ENCODE results near the gene WSB2. TPM values are rescaled to one million over a fixed set of nuclear protein-coding genes. Genes with fewer than 3 reads are reported as not detected.

Gene WSB2
- total and polyA plus RNA-seq, 4 donors = 20.4 to 41.7 (median 28.3) TPM

DNA sequence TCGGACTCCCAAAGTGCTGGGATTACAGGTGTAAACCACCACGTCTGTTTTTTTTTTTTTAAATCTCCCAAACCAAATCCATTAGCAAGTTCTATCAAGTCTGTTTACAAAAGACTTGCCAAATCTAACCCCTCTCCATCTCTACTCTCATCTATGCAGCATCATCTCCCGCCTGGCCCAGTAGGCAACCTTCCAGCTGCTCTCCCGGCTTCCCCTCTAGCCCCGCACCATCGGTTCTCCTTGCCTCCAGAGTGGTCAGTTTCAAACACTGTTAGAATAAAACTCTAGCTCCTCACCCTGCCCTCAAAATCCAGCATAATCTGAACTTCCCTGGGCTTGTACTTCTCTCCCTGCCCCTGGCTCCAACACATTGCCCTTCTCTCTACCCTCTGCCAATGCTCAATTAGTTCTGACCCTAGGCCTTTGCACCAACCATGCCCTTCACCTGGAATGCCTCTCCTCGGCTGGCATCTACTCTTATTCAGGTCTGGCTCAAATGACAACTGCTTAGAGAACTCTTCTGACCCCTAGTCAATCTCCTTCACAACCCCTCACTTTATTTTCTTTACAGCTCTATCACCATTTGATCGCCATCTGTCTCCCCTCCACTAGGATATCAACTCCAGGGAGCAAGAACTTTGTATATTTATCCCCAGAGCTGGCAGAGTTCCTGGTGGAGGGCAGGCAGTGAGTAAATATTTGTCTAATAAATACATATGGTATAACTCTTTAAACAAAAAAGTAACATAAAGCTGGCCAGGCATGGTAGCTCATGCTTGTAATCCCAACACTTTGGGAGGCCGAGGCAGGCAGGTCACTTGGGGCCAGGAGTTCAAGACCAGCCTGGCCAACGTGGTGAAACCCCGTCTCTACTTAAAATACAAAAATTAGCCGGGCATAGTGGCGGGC lies 4.9 kb downstream of the WSB2 start (continued):
- TF ChIP-seq HNF4A (conservative IDR thresholded peaks at IDR 0.05) (peak; percentile 73 to 82), YY1 (IDR thresholded peaks at IDR 0.05) (peak; percentile 11), EGR1 (IDR thresholded peaks at IDR 0.05; ENCODE audit: low read depth in 2 of 2) (no peak)
- TF ChIP-seq, protein P1, sequence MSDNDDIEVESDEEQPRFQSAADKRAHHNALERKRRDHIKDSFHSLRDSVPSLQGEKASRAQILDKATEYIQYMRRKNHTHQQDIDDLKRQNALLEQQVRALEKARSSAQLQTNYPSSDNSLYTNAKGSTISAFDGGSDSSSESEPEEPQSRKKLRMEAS (IDR thresholded peaks at IDR 0.05) = no peak

DNA sequence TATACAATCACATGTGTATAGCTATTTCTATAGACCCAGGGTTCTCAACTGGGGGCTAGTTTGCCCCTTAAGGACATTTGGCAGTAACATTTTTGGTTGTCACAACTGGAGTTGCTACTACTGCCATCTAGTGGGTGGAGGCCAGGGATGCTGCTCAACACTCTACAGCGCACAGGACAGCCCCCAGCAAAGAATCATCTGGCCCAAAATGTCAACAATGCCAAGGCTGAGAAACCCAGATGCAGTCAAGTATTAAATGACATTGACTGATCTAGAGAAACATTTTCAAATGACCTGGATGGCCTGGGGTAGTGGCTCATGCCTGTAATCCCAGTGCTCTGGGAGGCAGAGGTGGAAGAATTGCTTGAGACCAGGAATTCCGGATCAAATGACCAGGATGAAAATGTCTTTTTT lies 5.8 kb downstream of the WSB2 start:
- Histone ChIP-seq H3K36me3 (ENCODE audit: control insufficient read depth in 4 of 4, insufficient read depth in 3 of 4, low read depth in 1 of 4, low read length in 3 of 4) (peaks cover 0 to 6% (median 2%) of the 10 kb centered on the region in 4 donors), H3K9me3 (ENCODE audit: control insufficient read depth in 4 of 4, low read length in 3 of 4) (no peaks in the 10 kb centered on the region), H3K4me3 (ENCODE audit: low read depth in 1 of 3, low read length in 3 of 3) (no peak overlapping the region), H3K27ac (ENCODE audit: low read depth in 1 of 2, low read length in 2 of 2) (peak overlapping the region; percentile 48 to 59), H3K4me1 (ENCODE audit: control insufficient read depth in 4 of 4, insufficient read depth in 4 of 4, low read length in 3 of 4) (peaks cover 19 to 62% (median 49%) of the 10 kb centered on the region in 4 donors), H3K27me3 (ENCODE audit: control insufficient read depth in 4 of 4, insufficient read depth in 4 of 4, low read length in 3 of 4) (no peaks in the 10 kb centered on the region), H3K9ac (ENCODE audit: low read depth in 1 of 2, low read length in 2 of 2) (no peak overlapping the region)
- TF ChIP-seq HNF4A (conservative IDR thresholded peaks at IDR 0.05) (peak in 1 of 2 donors; percentile 17), RXRA (IDR thresholded peaks at IDR 0.05) (peak; percentile 26 to 41), NR2F2 (IDR thresholded peaks at IDR 0.05) (peak; percentile 82), FOXA2 (IDR thresholded peaks at IDR 0.05) (no peak), JUND (IDR thresholded peaks at IDR 0.05) (no peak), RAD21 (IDR thresholded peaks at IDR 0.05) (peak; percentile 31 to 73)
- TF ChIP-seq, protein P2, sequence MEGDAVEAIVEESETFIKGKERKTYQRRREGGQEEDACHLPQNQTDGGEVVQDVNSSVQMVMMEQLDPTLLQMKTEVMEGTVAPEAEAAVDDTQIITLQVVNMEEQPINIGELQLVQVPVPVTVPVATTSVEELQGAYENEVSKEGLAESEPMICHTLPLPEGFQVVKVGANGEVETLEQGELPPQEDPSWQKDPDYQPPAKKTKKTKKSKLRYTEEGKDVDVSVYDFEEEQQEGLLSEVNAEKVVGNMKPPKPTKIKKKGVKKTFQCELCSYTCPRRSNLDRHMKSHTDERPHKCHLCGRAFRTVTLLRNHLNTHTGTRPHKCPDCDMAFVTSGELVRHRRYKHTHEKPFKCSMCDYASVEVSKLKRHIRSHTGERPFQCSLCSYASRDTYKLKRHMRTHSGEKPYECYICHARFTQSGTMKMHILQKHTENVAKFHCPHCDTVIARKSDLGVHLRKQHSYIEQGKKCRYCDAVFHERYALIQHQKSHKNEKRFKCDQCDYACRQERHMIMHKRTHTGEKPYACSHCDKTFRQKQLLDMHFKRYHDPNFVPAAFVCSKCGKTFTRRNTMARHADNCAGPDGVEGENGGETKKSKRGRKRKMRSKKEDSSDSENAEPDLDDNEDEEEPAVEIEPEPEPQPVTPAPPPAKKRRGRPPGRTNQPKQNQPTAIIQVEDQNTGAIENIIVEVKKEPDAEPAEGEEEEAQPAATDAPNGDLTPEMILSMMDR (IDR thresholded peaks at IDR 0.05; ENCODE audit: low read depth, low read length, missing input control) = peak; percentile 53
- DNase-seq (ENCODE audit: low spot score) = peak; percentile 46
- WGBS = 29% methylated on average over 2 of the region's 2 CpGs

DNA sequence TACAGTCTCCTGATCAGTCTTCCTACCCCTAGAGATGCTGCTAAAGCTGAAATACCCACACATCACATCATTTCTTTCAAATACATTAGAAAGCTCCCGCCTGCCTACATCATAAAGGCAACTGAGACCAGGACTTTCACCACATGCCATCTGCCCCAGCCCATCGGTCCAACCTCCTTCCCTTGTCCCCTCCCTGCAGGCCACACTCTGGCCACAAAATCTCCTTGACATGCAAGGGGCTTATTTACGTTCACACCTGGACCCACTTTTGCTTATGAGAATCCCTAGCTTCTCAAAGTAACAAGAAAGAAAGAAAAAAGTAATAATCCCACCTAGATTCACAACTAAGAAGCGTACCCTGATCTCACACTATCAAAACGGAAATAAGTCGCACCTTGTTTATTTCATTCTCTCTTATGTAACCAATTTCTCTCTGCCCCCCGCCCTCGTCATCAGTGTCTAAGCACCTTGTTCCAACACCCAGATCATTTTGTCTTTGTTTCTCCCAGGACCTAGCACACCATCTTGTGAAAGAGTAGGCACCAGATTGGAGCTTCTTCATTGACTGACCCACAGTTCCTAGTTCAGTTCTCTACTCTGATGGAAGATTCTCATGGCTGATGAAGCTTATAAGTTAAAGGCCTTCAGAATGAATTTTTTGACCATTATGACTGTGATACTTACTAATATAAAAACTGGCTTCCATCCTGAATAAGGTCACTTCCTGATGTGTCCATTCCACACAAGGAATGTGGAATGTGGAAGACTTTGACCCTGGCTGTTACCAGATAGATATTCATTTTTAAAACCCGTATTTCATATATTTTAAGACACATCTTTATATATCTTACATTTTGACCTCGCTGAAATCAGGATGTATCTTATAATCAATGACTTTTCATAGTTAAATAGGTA lies 7.7 kb downstream of the WSB2 start:
- TF ChIP-seq, protein P3, sequence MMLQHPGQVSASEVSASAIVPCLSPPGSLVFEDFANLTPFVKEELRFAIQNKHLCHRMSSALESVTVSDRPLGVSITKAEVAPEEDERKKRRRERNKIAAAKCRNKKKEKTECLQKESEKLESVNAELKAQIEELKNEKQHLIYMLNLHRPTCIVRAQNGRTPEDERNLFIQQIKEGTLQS (IDR thresholded peaks at IDR 0.05) = no peak
- TF ChIP-seq SP1 (IDR thresholded peaks at IDR 0.05) (peak; percentile 34), HNF4G (IDR thresholded peaks at IDR 0.05) (peak; percentile 20), HNF4A (conservative IDR thresholded peaks at IDR 0.05) (peak; percentile 32 to 42), RAD21 (IDR thresholded peaks at IDR 0.05) (no peak), NR2F2 (IDR thresholded peaks at IDR 0.05) (peak; percentile 51), TAF1 (conservative IDR thresholded peaks at IDR 0.05) (no peak)
- Histone ChIP-seq H3K4me1 (ENCODE audit: control insufficient read depth in 4 of 4, insufficient read depth in 4 of 4, low read length in 3 of 4) (peaks cover 19 to 50% (median 38%) of the 10 kb centered on the region in 4 donors), H3K27ac (ENCODE audit: low read depth in 1 of 2, low read length in 2 of 2) (peak overlapping the region; percentile 86 to 92), H3K27me3 (ENCODE audit: control insufficient read depth in 4 of 4, insufficient read depth in 4 of 4, low read length in 3 of 4) (no peaks in the 10 kb centered on the region), H3K4me3 (ENCODE audit: low read depth in 1 of 3, low read length in 3 of 3) (no peak overlapping the region), H3K9ac (ENCODE audit: low read depth in 1 of 2, low read length in 2 of 2) (peak overlapping the region in 1 of 2 donors; percentile 54), H3K36me3 (ENCODE audit: control insufficient read depth in 4 of 4, insufficient read depth in 3 of 4, low read depth in 1 of 4, low read length in 3 of 4) (peaks cover 0 to 10% (median 4%) of the 10 kb centered on the region in 4 donors), H3K9me3 (ENCODE audit: control insufficient read depth in 4 of 4, low read length in 3 of 4) (no peaks in the 10 kb centered on the region)
- 76% methylated on average over 10 of the region's 10 CpGs for WGBS
- no peak for DNase-seq (ENCODE audit: low spot score)

All from liver (tissue), 9 donors.